ENCODE measurements around the gene CDH4.

GRCh38 chr20:61424628-61425420 lies 172.8 kb downstream of the CDH4 start:
- no peak for TF ChIP-seq CTCF (IDR thresholded peaks at IDR 0.05; ENCODE audit: insufficient read depth, low read length, poor library complexity, severe bottlenecking)
- no peak for TF ChIP-seq EZH2phosphoT487 (conservative IDR thresholded peaks at IDR 0.05; ENCODE audit: low read length)
